ENCODE results near the gene PRR22.

- TF ChIP-seq CEBPB (IDR thresholded peaks at IDR 0.05) (no peak), EGR1 (IDR thresholded peaks at IDR 0.05) (no peak), NFIC (IDR thresholded peaks at IDR 0.05) (no peak), RAD21 (IDR thresholded peaks at IDR 0.05; ENCODE audit: low read depth) (no peak), EP300 (IDR thresholded peaks at IDR 0.05; ENCODE audit: borderline replicate concordance) (no peak), YY1 (IDR thresholded peaks at IDR 0.05; ENCODE audit: low read depth) (no peak)
- TF ChIP-seq, protein P1, sequence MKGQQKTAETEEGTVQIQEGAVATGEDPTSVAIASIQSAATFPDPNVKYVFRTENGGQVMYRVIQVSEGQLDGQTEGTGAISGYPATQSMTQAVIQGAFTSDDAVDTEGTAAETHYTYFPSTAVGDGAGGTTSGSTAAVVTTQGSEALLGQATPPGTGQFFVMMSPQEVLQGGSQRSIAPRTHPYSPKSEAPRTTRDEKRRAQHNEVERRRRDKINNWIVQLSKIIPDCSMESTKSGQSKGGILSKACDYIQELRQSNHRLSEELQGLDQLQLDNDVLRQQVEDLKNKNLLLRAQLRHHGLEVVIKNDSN (IDR thresholded peaks at IDR 0.05) = no peak
- TF ChIP-seq, protein P2, sequence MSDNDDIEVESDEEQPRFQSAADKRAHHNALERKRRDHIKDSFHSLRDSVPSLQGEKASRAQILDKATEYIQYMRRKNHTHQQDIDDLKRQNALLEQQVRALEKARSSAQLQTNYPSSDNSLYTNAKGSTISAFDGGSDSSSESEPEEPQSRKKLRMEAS (IDR thresholded peaks at IDR 0.05) = no peak
Observed at GRCh38 chr19:5811117-5811516, 26.6 kb upstream of the PRR22 start.

Data from Ishikawa (cell line).